Measurements from ENCODE around the gene IGF1R. TPM values are rescaled to one million over a fixed set of nuclear protein-coding genes. Genes with fewer than 3 reads are reported as not detected.
"Not testable (repeated sequence)": the region's sequence is repeated elsewhere in the genome, so short reads cannot be mapped to it uniquely, and the experiment has no call there.

The IGF1R gene
- total RNA-seq, 2 donors from 2014 or later, result 32.1 to 64.1 TPM

DNA sequence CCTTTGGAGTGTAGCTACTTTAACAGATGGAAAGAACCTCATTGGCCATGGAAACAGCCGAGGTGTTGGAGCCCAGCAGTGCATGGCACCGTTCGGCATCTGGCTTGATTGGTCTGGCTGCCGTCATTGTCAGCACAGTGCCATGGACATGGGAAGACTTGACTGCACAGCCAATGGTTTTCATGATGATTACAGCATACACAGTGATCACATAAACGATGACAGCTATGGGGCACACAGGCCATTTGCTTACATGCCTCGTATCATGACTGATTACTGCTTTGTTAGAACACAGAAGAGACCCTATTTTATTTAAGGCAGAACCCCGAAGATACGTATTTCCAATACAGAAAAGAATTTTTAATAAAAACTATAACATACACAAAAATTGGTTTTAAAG is 315.1 kb downstream of the IGF1R start:
- Histone ChIP-seq H3K27ac (no peak overlapping the region), H3K27me3 (no peaks in the 10 kb centered on the region), H3K9me3 (peaks cover 0 to 14% of the 10 kb centered on the region in 2 donors), H3K36me3 (peaks cover 42% of the 10 kb centered on the region), H3K4me1 (no peaks in the 10 kb centered on the region), H3K4me3 (no peak overlapping the region)
- TF ChIP-seq, protein P1, sequence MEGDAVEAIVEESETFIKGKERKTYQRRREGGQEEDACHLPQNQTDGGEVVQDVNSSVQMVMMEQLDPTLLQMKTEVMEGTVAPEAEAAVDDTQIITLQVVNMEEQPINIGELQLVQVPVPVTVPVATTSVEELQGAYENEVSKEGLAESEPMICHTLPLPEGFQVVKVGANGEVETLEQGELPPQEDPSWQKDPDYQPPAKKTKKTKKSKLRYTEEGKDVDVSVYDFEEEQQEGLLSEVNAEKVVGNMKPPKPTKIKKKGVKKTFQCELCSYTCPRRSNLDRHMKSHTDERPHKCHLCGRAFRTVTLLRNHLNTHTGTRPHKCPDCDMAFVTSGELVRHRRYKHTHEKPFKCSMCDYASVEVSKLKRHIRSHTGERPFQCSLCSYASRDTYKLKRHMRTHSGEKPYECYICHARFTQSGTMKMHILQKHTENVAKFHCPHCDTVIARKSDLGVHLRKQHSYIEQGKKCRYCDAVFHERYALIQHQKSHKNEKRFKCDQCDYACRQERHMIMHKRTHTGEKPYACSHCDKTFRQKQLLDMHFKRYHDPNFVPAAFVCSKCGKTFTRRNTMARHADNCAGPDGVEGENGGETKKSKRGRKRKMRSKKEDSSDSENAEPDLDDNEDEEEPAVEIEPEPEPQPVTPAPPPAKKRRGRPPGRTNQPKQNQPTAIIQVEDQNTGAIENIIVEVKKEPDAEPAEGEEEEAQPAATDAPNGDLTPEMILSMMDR (IDR thresholded peaks at IDR 0.05), result no peak
- no peak for DNase-seq (ENCODE audit: low spot score)

DNA sequence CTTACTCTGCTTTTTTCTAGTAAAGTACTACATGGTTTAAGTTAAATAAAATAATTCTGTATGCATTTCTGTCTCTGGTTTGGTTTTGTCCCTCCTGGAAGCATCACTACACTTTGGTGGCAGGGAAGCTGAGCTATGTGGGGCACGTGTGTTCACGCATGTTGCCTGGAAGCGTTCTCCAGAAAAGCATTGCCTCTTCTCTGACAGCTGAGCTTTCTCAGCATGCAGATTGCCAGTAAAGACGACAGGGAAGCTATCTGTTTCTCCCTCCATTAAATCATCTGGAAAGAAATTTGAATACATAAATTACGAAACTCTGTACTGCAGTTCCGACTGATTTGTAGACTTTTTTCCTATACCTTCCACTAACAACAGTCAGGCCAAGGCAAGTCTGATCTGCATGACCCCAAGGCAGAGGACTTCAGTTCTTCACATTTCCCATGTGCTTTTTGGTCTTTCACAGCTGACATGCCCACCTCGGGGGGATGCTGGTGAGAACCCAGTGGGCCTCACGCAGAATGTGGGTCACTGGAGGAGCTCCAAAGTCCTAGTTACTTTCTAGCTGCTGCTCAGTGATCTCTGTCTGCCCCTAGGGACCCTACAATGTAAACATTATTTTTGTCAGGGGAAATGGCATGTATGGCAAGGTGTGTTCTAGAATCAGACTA is 316.3 kb downstream of the IGF1R start:
- peaks cover 0 to 14% of the 10 kb centered on the region in 2 donors for H3K9me3 ChIP-seq
- H3K27ac ChIP-seq, result no peak overlapping the region
- no peaks in the 10 kb centered on the region for H3K27me3 ChIP-seq
- peaks cover 30% of the 10 kb centered on the region for H3K36me3 ChIP-seq
- H3K4me3 ChIP-seq, result no peak overlapping the region
- no peaks in the 10 kb centered on the region for H3K4me1 ChIP-seq
- no peak for DNase-seq (ENCODE audit: low spot score)
- TF ChIP-seq, protein P1 (IDR thresholded peaks at IDR 0.05), result no peak

DNA sequence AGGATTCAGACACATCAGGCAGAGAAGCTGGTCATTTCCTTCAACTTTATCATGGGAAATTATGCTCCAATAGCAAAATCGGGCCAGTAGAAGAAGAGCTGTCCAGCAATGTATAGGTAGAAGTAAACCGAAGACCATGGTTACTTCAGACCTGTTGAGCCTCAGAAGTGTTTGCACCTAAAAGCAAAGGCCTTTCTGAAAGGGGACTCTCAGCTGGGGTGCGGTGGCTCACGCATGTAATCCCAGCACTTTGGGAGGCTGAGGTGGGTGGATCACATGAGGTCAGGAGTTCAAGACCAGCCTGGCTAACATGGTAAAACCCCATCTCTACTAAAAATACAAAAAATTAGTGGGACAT is 316.8 kb downstream of the IGF1R start:
- not testable (repeated sequence) for H3K27ac ChIP-seq; H3K4me1 ChIP-seq; DNase-seq (ENCODE audit: low spot score); H3K4me3 ChIP-seq; H3K27me3 ChIP-seq
- Histone ChIP-seq H3K9me3 (peaks cover 0 to 14% of the 10 kb centered on the region in 2 donors), H3K36me3 (peaks cover 25% of the 10 kb centered on the region)

DNA sequence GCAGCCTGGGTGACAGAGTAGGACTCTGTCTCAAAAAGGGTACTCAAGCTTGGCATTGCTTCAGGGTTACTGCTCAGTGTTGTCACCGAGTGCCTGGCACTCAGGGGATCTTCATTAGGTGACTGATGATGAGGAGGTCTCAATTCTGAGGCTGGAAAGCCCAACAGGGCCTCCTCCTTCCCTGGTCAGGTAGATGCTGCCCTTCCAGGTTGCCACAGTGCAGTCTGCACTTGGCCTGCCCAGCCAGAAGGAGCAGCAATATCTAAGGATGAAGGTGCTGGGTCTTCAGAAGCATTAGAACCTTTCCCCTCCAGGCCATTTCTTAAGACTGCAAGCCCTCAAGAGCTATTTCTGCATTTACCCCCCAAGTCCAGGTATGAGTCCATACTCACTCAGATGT is 317.3 kb downstream of the IGF1R start:
- Histone ChIP-seq H3K36me3 (peaks cover 20% of the 10 kb centered on the region), H3K4me1 (no peaks in the 10 kb centered on the region), H3K4me3 (no peak overlapping the region), H3K9me3 (peaks cover 0 to 14% of the 10 kb centered on the region in 2 donors), H3K27me3 (no peaks in the 10 kb centered on the region), H3K27ac (no peak overlapping the region)
- no peak for DNase-seq (ENCODE audit: low spot score)
- TF ChIP-seq, protein P1 (IDR thresholded peaks at IDR 0.05), result no peak

DNA sequence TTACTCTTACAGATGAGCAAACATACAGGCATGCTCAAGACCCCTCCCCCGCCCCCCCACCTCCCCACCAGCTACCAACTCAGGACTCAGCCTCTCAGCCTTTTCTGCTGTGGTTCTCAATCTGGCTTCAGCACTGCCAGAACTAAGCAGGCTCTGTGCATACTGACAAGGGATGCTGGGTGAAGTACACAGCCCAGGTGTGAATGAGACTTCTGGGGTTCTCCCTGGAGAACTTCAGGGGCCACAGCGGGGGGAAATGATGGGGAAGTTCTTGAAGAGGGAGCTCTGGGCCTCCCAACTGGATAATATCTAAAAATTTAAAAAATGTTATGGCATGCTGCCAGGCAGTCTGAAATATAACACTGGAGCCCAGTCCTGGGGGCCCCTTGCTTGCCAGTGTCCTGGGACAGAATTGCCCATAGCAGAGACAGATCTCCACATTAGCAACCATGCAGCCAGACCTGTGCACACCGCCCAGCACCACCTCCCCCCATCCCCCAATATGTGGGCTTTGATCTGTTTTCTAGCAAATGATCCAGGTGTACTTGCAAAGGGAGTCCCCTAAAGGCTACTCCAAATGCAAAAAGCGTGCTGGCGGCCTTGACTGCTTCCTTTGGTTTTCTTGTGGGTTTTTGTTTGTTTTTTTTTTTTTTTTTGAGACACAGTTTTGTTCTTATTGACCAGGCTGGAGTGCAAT is 317.9 kb downstream of the IGF1R start:
- Histone ChIP-seq H3K9me3 (peaks cover 0 to 13% of the 10 kb centered on the region in 2 donors), H3K4me3 (no peak overlapping the region), H3K27me3 (no peaks in the 10 kb centered on the region), H3K27ac (no peak overlapping the region), H3K4me1 (no peaks in the 10 kb centered on the region), H3K36me3 (peaks cover 15% of the 10 kb centered on the region)
- no peak for DNase-seq (ENCODE audit: low spot score)
- TF ChIP-seq, protein P1 (IDR thresholded peaks at IDR 0.05), result no peak

DNA sequence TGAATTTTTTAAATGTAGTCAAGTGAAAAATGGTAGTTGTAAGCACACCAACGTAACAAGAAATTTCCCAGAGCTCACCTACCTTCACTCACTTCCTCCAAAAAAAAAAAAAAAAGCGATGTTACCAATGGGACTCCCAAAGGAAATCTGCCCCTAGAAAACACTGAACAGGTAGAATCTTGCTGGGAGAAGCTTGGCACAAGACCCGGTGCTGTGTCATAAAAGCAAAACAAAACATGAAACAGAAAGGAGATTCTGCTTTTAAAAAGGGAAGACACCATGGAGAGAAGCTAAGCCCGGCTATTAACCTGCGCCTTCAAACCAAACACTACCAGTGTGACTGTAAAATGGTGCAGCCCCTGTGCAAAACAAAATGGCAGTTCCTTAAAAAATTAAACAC is 318.8 kb downstream of the IGF1R start:
- H3K36me3 ChIP-seq, result peaks cover 6% of the 10 kb centered on the region
- peaks cover 0 to 4% of the 10 kb centered on the region in 2 donors for H3K9me3 ChIP-seq
- no peak overlapping the region for H3K4me3 ChIP-seq
- TF ChIP-seq, protein P1 (IDR thresholded peaks at IDR 0.05), result no peak
- DNase-seq (ENCODE audit: low spot score), result no peak
- no peaks in the 10 kb centered on the region for H3K4me1 ChIP-seq
- H3K27me3 ChIP-seq, result no peaks in the 10 kb centered on the region
- no peak overlapping the region for H3K27ac ChIP-seq

Measured in right atrium auricular region (tissue), 2 donors.